GM21825 (cell line): ENCODE measurements around the gene LIMS2.

ENCODE experiments used
- ATAC-seq: cut with Tn5 transposase; IDR thresholded peaks from one replicate; pipeline ENCODE4 v1.9.1; 2021; ENCODE audit warnings: mild to moderate bottlenecking, moderate library complexity; ENCODE audit not compliant: unreplicated experiment

The LIMS2 gene

GRCh38 chr2:127623388-127624319 is 51.7 kb downstream of the LIMS2 start:
- no peak for ATAC-seq

DNA sequence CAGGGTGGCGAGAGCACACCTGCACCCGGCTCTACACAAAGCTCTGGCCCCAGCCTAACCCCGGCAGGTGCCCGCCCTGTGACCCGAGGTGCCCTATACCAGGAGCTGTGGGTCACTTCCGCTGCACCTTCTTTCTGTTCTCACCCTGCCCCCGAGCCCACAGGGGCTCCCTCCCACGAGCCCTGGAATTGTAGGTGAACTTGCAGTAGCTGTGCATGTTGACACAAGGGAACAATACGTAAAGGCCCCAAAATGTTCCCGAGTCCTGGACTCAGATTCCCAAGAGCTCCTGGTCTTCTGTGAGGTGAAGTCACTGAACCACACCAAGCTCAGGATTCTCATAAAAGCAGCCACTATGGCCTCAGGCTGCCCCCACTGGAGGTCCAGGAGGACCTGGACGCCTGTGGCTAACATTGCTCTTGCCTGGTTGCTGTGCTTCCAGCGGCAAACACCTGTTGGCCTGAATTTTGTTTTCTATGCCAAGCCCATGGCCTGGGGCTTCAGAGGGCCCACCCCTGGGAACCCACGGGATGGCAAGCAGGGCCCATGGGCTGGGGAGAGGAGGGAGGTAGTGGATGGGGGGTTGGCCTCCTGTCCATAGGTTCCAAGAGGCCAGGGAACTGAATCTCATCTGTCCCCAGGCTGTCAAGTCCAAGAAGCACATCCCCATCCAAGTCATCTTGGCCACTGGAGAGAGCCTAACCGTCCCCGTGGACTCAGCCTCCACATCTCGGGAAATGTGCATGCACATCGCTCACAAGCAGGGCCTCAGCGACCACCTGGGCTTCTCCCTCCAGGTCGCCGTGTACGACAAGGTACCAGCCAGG is 52.6 kb downstream of the LIMS2 start:
- ATAC-seq, result no peak

- no peak for ATAC-seq
Observed at GRCh38 chr2:127621981-127622431, 53.3 kb downstream of the LIMS2 start.

GRCh38 chr2:127620866-127621265 is 54.5 kb downstream of the LIMS2 start:
- no peak for ATAC-seq

DNA sequence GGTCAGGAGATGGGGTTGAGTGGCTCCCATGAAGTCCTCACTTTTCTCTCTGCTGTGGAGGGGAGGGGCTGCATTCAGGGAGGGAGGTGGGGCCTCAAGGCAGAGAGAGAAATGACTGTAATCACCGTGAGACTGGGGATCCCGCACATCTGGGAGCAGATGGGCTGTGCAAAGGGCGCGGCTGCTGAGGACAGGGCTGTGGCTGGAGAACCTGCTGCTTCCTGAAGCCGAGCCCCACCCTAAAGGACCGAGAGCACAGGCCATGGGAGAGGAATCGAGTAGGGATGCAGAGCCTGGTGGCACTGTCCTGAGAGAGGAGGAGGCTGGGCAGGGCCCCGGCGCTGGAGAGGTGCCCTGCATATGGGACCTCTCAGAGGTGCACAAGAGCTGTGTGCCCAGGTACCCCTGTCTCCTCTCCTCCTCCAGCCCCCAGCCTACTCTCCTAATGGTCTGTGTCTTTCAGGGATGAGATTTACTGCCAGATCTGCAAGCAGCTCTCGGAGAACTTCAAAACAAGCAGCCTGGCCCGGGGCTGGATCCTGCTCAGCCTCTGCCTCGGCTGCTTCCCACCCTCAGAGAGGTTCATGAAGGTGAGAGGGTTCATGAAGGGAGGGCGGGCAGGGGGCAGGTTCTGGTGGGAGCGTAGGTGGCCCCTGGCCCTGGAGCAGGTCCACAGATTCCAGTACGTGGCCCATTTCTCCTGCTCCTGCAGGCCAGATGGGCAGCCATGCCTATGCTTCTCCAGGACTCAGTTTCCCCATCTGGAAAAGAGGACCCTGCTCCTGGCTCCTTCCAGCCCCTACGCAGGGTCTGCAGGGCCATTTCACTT is 55.2 kb downstream of the LIMS2 start:
- ATAC-seq, result no peak

DNA sequence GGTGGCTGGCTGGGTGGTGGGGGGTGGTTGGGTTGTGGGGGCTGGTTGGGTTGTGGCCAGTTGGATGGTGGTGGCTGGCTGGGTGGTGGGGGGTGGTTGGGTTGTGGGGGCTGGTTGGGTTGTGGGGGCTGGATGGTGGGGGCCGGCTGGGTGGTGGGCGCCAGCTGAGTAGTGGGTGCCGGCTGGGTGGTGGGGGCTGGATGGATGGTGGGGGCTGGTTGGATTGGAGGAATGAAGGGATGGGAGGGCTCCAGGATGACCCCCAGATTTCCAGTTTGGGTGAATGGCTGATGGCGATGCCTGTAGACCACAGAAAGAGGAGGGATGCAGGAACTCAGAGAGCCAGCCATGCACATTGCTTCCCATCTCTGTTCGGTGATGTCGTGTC is 56.1 kb downstream of the LIMS2 start:
- ATAC-seq, result no peak

DNA sequence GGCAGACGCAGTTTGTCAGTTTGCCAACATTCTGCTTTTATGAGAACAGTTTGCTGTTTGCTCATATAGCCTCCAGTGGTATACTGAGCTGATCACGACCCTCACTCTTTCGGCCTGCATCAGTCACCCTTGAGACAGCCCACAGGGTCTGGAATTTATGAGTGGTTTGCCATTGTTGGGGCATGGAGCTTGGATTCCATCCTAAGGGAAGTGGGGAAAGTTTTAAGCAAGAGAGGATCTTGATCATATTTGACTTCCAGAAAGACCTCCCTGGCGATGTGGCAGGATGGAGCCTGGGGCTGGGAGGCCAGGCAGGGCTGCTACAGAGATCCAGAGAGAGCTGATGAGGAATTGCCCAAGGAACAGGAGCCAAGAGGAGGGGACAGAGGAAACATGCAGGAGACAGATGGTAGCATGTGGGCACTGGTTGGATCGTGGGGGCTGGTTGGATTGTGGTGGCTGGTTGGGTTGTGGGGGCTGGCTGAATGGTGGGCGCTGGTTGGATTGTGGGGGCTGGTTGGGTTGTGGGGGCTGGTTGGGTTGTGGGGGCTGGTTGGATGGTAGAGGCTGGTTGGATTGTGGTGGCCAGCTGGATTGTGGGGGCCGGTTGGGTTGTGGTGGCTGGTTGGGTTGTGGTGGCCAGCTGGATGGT is 56.7 kb downstream of the LIMS2 start:
- ATAC-seq, result no peak

- ATAC-seq, result no peak
Observed at GRCh38 chr2:127615511-127616166, 59.7 kb downstream of the LIMS2 start.

DNA sequence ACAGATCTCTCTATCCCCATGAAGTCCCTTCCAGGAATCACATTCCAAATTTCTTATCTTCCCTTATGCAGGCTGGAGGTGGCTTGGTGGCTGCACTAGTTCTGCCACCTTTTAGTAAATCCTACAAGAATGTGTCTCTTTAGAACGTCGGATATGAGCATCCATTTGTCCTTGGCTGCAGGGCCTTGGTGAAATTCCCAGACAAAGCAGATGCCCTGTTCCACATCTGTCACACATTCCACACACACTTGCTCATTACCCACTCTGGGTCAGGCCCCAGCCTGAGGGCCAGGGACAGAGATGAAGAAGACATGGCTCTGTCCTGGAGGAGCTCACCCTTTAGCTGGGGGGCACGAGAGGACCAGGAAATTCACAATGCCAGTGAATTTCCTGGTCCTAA is 60.6 kb downstream of the LIMS2 start:
- no peak for ATAC-seq

- no peak for ATAC-seq
Observed at GRCh38 chr2:127614246-127614645, 61.1 kb downstream of the LIMS2 start.

GRCh38 chr2:127612111-127612822 is 63.1 kb downstream of the LIMS2 start:
- ATAC-seq, result no peak

GRCh38 chr2:127611076-127611925 is 64.0 kb downstream of the LIMS2 start:
- no peak for ATAC-seq

- no peak for ATAC-seq
Observed at GRCh38 chr2:127610561-127610960, 64.8 kb downstream of the LIMS2 start.

DNA sequence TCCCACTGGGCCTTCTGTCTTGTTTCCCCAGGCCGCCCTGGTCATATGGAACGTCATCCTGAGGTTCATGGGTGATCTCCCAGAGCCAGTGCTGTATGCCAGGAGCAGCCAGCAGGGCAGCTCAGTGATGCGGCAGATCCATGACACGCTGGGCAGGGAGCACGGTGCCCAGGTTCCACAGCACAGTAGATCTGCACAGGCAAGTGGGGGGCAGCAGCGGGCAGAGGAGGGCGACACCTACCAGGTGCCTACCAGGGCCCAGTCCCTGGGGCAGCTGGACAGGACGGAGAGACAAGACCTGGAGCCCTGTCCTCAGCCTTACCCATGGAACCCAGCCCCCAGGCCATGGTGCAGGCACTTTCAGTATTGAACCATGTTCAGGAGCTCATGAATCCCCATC is 65.5 kb downstream of the LIMS2 start:
- ATAC-seq, result no peak

GRCh38 chr2:127609031-127609751 is 66.1 kb downstream of the LIMS2 start:
- no peak for ATAC-seq

DNA sequence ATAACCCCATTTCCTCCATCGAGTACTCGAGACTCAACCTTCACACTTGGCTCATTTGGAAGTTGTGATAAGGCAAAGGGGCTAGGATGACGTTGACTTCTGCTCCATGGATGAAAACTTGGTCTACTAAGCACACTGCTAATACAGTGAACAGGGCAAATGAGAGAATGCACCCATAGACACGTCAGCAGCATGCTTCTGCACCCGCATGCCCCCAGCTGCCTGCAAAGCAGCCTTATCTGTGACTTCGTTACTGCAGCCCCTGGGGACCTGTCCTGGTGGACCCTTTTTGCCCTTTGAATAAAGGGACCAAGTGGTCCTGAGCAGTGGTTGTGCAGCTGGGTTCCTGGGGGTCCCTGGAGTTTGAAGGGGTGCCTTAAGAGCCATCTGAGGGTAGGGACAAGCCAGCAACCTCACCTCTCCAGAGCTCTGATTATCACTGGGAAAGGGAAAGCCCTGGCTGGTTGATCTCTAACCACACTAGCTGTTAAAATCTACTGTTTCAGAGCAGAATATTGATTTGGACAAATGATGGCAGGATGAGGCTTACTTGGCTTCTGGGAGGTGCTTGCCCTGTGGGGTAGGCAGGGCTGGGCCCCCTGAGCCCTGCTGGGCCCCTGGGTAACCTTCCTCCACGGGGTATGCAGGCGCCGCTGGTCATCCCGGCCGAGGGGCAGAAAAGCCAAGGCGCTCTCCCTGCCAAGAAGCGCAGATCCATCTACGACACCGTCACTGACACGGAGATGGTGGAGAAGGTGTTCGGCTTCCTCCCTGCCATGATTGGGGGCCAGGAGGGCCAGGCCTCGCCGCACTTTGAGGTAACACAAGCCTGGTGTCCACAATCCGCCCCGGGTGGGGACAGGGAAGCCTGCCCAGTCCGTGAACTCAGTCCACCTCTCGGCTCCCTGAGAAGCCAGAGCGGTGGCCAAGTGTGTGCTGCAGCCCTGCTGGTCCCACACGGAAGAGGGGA is 67.0 kb downstream of the LIMS2 start:
- ATAC-seq, result no peak
